A549 (cell line): Measurements from ENCODE around the gene MARCHF9. TPM values are rescaled to one million over a fixed set of nuclear protein-coding genes. Genes with fewer than 3 reads are reported as not detected.

ENCODE experiments used
- CBX8 ChIP-seq: fragments of 200-600 bp; sonication (generic); IDR thresholded peaks from 2 replicates; pipeline ENCODE4 v1.6.1; 2016
- CEBPB ChIP-seq, 2 experiments: fragments of >200 bp in 1 of 2; sonication (Bioruptor Twin) in 1 of 2; formaldehyde crosslinking in 1 of 2; IDR thresholded peaks; 2 replicates each; pipeline ENCODE4 v1.6.1; 2012 to 2016
- EHF ChIP-seq: fragments of 250-450 bp; sonication (Bioruptor Pico); IDR thresholded peaks from 2 replicates; pipeline ENCODE4 v1.5.0; 2020; ENCODE audit warnings: mild to moderate bottlenecking
- FOXS1 ChIP-seq: fragments of 250-450 bp; sonication (Bioruptor Pico); IDR thresholded peaks from 2 replicates; pipeline ENCODE4 v1.5.0; 2020; ENCODE audit warnings: mild to moderate bottlenecking, moderate library complexity
- HOXB5 ChIP-seq: fragments of 250-450 bp; sonication (Bioruptor Pico); IDR thresholded peaks from 2 replicates; pipeline ENCODE4 v1.5.0; 2020; ENCODE audit warnings: mild to moderate bottlenecking, moderate library complexity
- JUN ChIP-seq, 2 experiments: fragments of >200 bp; sonication (Bioruptor Twin); formaldehyde crosslinking; IDR thresholded peaks; 2 replicates in 1 of 2; 3 replicates in 1 of 2; pipeline ENCODE4 v1.6.1; 2016 to 2017
- KDM1A ChIP-seq: fragments of 200-600 bp; sonication (generic); IDR thresholded peaks from 2 replicates; pipeline ENCODE4 v1.6.1; 2016; ENCODE audit warnings: low read depth, mild to moderate bottlenecking
- KDM5A ChIP-seq: fragments of 200-600 bp; sonication (generic); IDR thresholded peaks from 2 replicates; pipeline ENCODE4 v1.6.1; 2016; ENCODE audit warnings: antibody characterized with exemption, mild to moderate bottlenecking
- MAZ ChIP-seq: fragments of 150-350 bp; IDR thresholded peaks from 2 replicates; pipeline ENCODE4 v1.6.1; 2014; ENCODE audit warnings: antibody characterized with exemption, low read depth, low read length, borderline replicate concordance
- MYC ChIP-seq: IDR thresholded peaks from 2 replicates; pipeline ENCODE4 v1.6.1; 2012; ENCODE audit warnings: mild to moderate bottlenecking, inconsistent platforms, low read length, improper control_type of control experiment, borderline replicate concordance
- PHF8 ChIP-seq: fragments of 200-600 bp; sonication (generic); IDR thresholded peaks from 2 replicates; pipeline ENCODE4 v1.6.1; 2016; ENCODE audit warnings: low read depth, mild to moderate bottlenecking, antibody characterized with exemption, moderate library complexity, borderline replicate concordance
- POLR2A ChIP-seq: IDR thresholded peaks from 2 replicates; pipeline ENCODE4 v1.6.1; 2012; ENCODE audit warnings: mild to moderate bottlenecking, low read length
- RNF2 ChIP-seq: fragments of 200-600 bp; sonication (generic); IDR thresholded peaks from 2 replicates; pipeline ENCODE4 v1.6.1; 2016; ENCODE audit warnings: low read depth, mild to moderate bottlenecking, antibody characterized with exemption, moderate library complexity, borderline replicate concordance
- TP53 ChIP-seq: fragments of 250-450 bp; sonication (Bioruptor Pico); IDR thresholded peaks from 2 replicates; pipeline ENCODE4 v1.5.0; 2021; ENCODE audit warnings: mild to moderate bottlenecking, moderate library complexity
- USF2 ChIP-seq: fragments of 450-650 bp; IDR thresholded peaks from 2 replicates; pipeline ENCODE4 v1.6.1; 2014; ENCODE audit warnings: antibody characterized with exemption
- ZFP36 ChIP-seq: fragments of 450-650 bp; IDR thresholded peaks from 2 replicates; pipeline ENCODE4 v1.6.1; 2014; ENCODE audit warnings: borderline replicate concordance; ENCODE audit not compliant: partially characterized antibody
- ZSCAN20 ChIP-seq: fragments of 250-450 bp; sonication (Bioruptor Pico); IDR thresholded peaks from 2 replicates; pipeline ENCODE4 v1.8.0; 2022; ENCODE audit warnings: mild to moderate bottlenecking, moderate library complexity
- polyA plus RNA-seq, 4 experiments: library from polyadenylated mRNA; depleted of rRNA in 3 of 4; stranded (reverse); fragments of >200 nt; fragmentation: RNase III in 1 of 4; extraction: RNeasy Plus Mini Kit Qiagen cat#74134 plus additional on column Dnase treatment in 1 of 4; gene quantifications; 2 replicates in 3 of 4; 3 replicates in 1 of 4; pipeline ENCODE4 v1.2.3, GENCODE V29; 2011 to 2017
- TF ChIP-seq, protein P1 (sequence below): IDR thresholded peaks from 2 replicates; pipeline ENCODE4 v1.6.1; 2012
- TF ChIP-seq, protein P2 (sequence below): IDR thresholded peaks from 2 replicates; pipeline ENCODE4 v1.6.1; 2012; ENCODE audit warnings: low read depth, borderline replicate concordance
- TF ChIP-seq, protein P3 (sequence below): fragments of 200-600 bp; sonication (generic); IDR thresholded peaks from 2 replicates; pipeline ENCODE4 v1.6.1; 2016; ENCODE audit warnings: antibody characterized with exemption, mild to moderate bottlenecking, moderate library complexity
- TF ChIP-seq, protein P4 (sequence below): fragments of 150-350 bp; IDR thresholded peaks from 2 replicates; pipeline ENCODE4 v1.6.1; 2014; ENCODE audit warnings: low read depth, mild to moderate bottlenecking, low read length
- TF ChIP-seq, protein P5 (sequence below): fragments of >200 bp; sonication (Bioruptor Twin); formaldehyde crosslinking; IDR thresholded peaks from 3 replicates; pipeline ENCODE4 v1.6.1; 2016
- TF ChIP-seq, protein P6 (sequence below): fragments of 250-450 bp; sonication (Bioruptor Pico); IDR thresholded peaks from 2 replicates; pipeline ENCODE4 v1.5.0; 2021; ENCODE audit warnings: mild to moderate bottlenecking, moderate library complexity, borderline replicate concordance

MARCHF9 gene
- polyA plus RNA-seq, 2 of the 4 experiments (the other 2 are of a cell fraction): 6.8 to 7.2 TPM

DNA sequence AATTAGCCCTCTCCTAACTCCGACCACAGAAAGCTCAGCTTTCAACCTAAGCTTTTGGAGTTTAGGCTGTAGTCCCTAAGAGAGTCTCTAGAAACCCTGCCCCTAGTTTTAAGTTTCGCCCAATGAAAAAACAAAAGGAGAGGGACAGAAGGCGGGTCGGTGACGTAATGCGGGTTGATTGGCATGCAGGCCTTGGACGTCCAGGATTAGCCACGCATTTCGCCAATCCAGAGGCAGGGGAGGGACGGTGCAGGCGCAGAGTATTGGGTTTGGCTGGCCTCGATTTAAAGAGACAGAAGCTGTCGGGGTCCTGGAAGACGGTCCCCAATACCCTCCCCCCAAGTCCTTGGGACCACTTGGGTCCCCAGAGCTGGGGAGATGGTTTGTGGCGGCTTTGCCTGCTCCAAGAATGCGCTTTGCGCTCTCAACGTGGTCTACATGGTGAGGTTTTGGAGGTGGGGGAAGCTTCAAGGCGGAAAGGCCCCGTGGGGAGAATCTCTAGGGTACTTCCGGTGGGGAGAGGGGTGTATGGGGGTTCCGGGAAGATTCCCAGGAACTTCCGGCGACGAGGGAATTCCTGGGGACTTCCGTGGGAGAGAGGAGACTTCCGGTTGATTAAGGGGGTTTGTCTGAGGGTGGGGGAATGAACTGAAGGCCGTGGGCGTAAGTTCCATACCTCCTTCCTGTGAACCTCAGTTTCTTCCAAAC is 10.0 kb upstream of the MARCHF9 start, which contains the start of gene TSPAN31 (continued):
- TF ChIP-seq, protein P1, sequence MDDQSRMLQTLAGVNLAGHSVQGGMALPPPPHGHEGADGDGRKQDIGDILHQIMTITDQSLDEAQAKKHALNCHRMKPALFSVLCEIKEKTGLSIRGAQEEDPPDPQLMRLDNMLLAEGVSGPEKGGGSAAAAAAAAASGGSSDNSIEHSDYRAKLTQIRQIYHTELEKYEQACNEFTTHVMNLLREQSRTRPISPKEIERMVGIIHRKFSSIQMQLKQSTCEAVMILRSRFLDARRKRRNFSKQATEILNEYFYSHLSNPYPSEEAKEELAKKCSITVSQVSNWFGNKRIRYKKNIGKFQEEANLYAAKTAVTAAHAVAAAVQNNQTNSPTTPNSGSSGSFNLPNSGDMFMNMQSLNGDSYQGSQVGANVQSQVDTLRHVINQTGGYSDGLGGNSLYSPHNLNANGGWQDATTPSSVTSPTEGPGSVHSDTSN: peak; percentile 94
- TF ChIP-seq KDM1A (no peak), ZFP36 (no peak), USF2 (no peak; the same call in 1 of the 2 replicates), PHF8 (peak; percentile 69; the same call in 1 of the 2 replicates), CEBPB (IDR thresholded peaks at IDR 0.05) (no peak), KDM5A (0 out of 2 replicates have a peak, but pooled peaks have one; percentile 26), HOXB5 (CRISPR knock-in tag) (no peak), POLR2A (peak; percentile 34; the same call in 1 of the 2 replicates), FOXS1 (no peak), JUN (IDR thresholded peaks at IDR 0.05) (no peak; a peak in 1 of 5 replicates), MYC (0 out of 2 replicates have a peak, but pooled peaks have one; percentile 29), RNF2 (no peak), CBX8 (no peak), ZSCAN20 (CRISPR knock-in tag) (no peak), MAZ (no peak), EHF (CRISPR knock-in tag) (no peak), TP53 (CRISPR knock-in tag) (0 out of 2 replicates have a peak, but pooled peaks have one; percentile 55)
- TF ChIP-seq, protein P2, sequence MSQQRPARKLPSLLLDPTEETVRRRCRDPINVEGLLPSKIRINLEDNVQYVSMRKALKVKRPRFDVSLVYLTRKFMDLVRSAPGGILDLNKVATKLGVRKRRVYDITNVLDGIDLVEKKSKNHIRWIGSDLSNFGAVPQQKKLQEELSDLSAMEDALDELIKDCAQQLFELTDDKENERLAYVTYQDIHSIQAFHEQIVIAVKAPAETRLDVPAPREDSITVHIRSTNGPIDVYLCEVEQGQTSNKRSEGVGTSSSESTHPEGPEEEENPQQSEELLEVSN: no peak
- TF ChIP-seq, protein P3, sequence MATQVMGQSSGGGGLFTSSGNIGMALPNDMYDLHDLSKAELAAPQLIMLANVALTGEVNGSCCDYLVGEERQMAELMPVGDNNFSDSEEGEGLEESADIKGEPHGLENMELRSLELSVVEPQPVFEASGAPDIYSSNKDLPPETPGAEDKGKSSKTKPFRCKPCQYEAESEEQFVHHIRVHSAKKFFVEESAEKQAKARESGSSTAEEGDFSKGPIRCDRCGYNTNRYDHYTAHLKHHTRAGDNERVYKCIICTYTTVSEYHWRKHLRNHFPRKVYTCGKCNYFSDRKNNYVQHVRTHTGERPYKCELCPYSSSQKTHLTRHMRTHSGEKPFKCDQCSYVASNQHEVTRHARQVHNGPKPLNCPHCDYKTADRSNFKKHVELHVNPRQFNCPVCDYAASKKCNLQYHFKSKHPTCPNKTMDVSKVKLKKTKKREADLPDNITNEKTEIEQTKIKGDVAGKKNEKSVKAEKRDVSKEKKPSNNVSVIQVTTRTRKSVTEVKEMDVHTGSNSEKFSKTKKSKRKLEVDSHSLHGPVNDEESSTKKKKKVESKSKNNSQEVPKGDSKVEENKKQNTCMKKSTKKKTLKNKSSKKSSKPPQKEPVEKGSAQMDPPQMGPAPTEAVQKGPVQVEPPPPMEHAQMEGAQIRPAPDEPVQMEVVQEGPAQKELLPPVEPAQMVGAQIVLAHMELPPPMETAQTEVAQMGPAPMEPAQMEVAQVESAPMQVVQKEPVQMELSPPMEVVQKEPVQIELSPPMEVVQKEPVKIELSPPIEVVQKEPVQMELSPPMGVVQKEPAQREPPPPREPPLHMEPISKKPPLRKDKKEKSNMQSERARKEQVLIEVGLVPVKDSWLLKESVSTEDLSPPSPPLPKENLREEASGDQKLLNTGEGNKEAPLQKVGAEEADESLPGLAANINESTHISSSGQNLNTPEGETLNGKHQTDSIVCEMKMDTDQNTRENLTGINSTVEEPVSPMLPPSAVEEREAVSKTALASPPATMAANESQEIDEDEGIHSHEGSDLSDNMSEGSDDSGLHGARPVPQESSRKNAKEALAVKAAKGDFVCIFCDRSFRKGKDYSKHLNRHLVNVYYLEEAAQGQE: peak; percentile 29; the same call in 1 of the 2 replicates
- TF ChIP-seq, protein P4, sequence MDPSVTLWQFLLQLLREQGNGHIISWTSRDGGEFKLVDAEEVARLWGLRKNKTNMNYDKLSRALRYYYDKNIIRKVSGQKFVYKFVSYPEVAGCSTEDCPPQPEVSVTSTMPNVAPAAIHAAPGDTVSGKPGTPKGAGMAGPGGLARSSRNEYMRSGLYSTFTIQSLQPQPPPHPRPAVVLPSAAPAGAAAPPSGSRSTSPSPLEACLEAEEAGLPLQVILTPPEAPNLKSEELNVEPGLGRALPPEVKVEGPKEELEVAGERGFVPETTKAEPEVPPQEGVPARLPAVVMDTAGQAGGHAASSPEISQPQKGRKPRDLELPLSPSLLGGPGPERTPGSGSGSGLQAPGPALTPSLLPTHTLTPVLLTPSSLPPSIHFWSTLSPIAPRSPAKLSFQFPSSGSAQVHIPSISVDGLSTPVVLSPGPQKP: no peak
- TF ChIP-seq, protein P5, sequence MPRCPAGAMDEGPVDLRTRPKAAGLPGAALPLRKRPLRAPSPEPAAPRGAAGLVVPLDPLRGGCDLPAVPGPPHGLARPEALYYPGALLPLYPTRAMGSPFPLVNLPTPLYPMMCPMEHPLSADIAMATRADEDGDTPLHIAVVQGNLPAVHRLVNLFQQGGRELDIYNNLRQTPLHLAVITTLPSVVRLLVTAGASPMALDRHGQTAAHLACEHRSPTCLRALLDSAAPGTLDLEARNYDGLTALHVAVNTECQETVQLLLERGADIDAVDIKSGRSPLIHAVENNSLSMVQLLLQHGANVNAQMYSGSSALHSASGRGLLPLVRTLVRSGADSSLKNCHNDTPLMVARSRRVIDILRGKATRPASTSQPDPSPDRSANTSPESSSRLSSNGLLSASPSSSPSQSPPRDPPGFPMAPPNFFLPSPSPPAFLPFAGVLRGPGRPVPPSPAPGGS: peak; percentile 7; the same call in 1 of the 3 replicates
- TF ChIP-seq, protein P6, sequence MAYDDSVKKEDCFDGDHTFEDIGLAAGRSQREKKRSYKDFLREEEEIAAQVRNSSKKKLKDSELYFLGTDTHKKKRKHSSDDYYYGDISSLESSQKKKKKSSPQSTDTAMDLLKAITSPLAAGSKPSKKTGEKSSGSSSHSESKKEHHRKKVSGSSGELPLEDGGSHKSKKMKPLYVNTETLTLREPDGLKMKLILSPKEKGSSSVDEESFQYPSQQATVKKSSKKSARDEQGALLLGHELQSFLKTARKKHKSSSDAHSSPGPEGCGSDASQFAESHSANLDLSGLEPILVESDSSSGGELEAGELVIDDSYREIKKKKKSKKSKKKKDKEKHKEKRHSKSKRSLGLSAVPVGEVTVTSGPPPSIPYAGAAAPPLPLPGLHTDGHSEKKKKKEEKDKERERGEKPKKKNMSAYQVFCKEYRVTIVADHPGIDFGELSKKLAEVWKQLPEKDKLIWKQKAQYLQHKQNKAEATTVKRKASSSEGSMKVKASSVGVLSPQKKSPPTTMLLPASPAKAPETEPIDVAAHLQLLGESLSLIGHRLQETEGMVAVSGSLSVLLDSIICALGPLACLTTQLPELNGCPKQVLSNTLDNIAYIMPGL: no peak
- TF ChIP-seq, all 56 proteins: peak for 11
